Progenitor cell of endocrine pancreas (in vitro differentiated cells): Measurements from ENCODE around the gene ASXL1. TPM values are rescaled to one million over a fixed set of nuclear protein-coding genes. Genes with fewer than 3 reads are reported as not detected.

Experiments used
- DNase-seq: peaks from one replicate; pipeline ENCODE4 v3.0.0; 2021; ENCODE audit warnings: low spot score; ENCODE audit not compliant: unreplicated experiment
- H3K27ac Mint-ChIP-seq: 2 replicates; pipeline ENCODE4 v1.8.0; 2021; ENCODE audit warnings: mild to moderate bottlenecking, moderate library complexity, mixed read lengths
- H3K27me3 Mint-ChIP-seq: 2 replicates; pipeline ENCODE4 v1.8.0; 2021; ENCODE audit warnings: mixed read lengths
- H3K36me3 Mint-ChIP-seq: 2 replicates; pipeline ENCODE4 v1.8.0; 2022; ENCODE audit warnings: mixed read lengths; ENCODE audit not compliant: insufficient read depth
- H3K4me1 Mint-ChIP-seq: 2 replicates; pipeline ENCODE4 v1.8.0; 2021; ENCODE audit warnings: low read depth, mixed read lengths
- H3K4me3 Mint-ChIP-seq: 2 replicates; pipeline ENCODE4 v1.8.0; 2021; ENCODE audit warnings: low read depth, mild to moderate bottlenecking, moderate library complexity, mixed read lengths
- H3K9me3 Mint-ChIP-seq: 2 replicates; pipeline ENCODE4 v1.8.0; 2021; ENCODE audit warnings: low read depth, mixed read lengths
- total RNA-seq: library from RNA; stranded (reverse); gene quantifications from 2 replicates; pipeline ENCODE4 v1.2.1, GENCODE V29; 2021
- TF ChIP-seq, protein P1 (sequence below): fragments of 200-600 bp; sonication (generic); IDR thresholded peaks from one replicate; pipeline ENCODE4 v1.5.0; 2021; ENCODE audit warnings: antibody characterized with exemption, mild to moderate bottlenecking; ENCODE audit not compliant: unreplicated experiment

Gene ASXL1
- total RNA-seq, 1 donor from 2014 or later: 201 TPM

- Mint-ChIP-seq H3K27me3 (no peaks in the 10 kb centered on the region), H3K9me3 (no peaks in the 10 kb centered on the region), H3K4me3 (peak overlapping the region; percentile 54), H3K36me3 (peaks cover 10% of the 10 kb centered on the region), H3K27ac (peak overlapping the region; percentile 91), H3K4me1 (peaks cover 18% of the 10 kb centered on the region)
- TF ChIP-seq, protein P1, sequence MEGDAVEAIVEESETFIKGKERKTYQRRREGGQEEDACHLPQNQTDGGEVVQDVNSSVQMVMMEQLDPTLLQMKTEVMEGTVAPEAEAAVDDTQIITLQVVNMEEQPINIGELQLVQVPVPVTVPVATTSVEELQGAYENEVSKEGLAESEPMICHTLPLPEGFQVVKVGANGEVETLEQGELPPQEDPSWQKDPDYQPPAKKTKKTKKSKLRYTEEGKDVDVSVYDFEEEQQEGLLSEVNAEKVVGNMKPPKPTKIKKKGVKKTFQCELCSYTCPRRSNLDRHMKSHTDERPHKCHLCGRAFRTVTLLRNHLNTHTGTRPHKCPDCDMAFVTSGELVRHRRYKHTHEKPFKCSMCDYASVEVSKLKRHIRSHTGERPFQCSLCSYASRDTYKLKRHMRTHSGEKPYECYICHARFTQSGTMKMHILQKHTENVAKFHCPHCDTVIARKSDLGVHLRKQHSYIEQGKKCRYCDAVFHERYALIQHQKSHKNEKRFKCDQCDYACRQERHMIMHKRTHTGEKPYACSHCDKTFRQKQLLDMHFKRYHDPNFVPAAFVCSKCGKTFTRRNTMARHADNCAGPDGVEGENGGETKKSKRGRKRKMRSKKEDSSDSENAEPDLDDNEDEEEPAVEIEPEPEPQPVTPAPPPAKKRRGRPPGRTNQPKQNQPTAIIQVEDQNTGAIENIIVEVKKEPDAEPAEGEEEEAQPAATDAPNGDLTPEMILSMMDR: no peak
- DNase-seq: no peak
Observed at GRCh38 chr20:32458061-32458836, 100.1 kb downstream of the ASXL1 start.

DNA sequence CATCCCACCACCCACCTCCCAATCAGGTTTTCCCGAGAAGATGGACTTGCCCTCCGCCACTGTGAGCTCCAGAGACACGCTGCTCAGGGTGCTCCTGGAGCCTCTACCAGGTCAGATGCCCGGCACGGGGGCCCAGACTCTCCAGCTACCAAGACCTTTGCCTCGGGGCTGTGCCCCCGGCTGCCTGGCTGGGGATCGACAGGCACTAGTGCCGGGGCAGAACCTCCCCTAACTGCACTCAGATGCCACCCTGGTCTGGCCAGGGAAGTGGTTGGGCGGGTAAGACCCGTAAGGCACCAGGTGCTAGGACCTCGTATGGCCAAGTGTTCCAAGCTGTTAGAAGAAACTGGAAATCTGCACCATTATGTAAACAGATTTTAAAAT, 100.7 kb downstream of the ASXL1 start:
- Mint-ChIP-seq H3K36me3 (peaks cover 10% of the 10 kb centered on the region), H3K9me3 (no peaks in the 10 kb centered on the region), H3K27me3 (no peaks in the 10 kb centered on the region), H3K4me3 (peak overlapping the region; percentile 54), H3K27ac (peak overlapping the region; percentile 91), H3K4me1 (peaks cover 23% of the 10 kb centered on the region)
- no peak for DNase-seq
- TF ChIP-seq, protein P1: no peak

DNA sequence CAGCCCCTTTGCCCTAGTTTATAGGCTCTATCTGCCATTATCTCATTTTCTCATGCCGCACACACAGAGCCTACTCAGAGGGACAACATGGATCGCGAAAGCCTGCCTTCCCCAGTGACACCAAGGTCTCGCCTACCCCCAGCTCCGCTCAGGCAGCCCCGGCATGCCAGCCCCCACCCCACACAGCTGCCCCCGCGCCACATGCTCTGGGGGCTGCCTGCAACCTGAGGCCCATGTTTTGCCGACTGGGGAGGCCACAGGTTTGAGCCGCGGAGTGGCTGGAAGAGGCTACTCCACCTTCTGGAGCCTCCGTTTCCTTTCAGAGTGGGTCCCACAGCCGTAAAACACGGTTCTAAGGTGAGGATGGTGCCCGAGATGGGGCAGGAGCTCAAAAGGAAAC, 102.1 kb downstream of the ASXL1 start:
- Mint-ChIP-seq H3K4me1 (peaks cover 33% of the 10 kb centered on the region), H3K27ac (peak overlapping the region; percentile 68), H3K36me3 (peaks cover 7% of the 10 kb centered on the region), H3K27me3 (no peaks in the 10 kb centered on the region), H3K4me3 (no peak overlapping the region), H3K9me3 (no peaks in the 10 kb centered on the region)
- no peak for DNase-seq
- TF ChIP-seq, protein P1: no peak

DNA sequence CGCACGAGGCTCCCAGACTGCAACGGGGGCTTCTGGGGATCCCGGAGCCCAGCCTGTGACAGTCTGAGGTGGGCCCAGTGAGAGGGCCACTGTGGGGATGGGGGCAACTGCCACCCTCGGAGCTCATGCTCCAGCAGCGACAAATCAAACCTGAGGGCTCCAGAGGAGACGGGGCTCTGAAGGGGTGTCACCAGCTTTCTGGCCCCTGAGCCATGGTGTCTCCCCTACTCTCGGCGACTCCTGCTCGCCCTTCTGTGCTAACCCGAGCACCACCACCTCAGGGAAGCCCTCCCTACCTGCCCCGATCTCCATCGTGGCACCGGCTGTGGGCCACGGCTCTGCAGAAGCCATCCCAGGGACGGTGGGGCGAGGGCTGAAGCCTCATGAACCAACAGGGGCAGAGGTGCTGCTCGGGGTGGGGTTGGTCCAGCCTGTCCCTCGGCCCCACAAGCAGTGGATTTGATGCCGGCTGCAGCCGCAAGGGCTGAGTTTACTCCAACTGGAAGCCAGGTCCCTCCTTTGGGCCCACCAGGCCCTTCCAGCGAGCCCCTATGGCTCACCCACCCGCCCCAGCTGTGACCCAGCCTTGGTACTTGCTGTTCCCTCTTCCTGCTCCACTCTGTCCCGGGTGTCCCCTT, 102.7 kb downstream of the ASXL1 start:
- Mint-ChIP-seq H3K4me3 (no peak overlapping the region), H3K4me1 (peaks cover 35% of the 10 kb centered on the region), H3K9me3 (no peaks in the 10 kb centered on the region), H3K36me3 (peaks cover 6% of the 10 kb centered on the region), H3K27me3 (no peaks in the 10 kb centered on the region), H3K27ac (no peak overlapping the region)
- TF ChIP-seq, protein P1: no peak
- no peak for DNase-seq

- no peaks in the 10 kb centered on the region for H3K27me3 Mint-ChIP-seq
- H3K36me3 Mint-ChIP-seq: peaks cover 6% of the 10 kb centered on the region
- no peak for DNase-seq
- no peak overlapping the region for H3K4me3 Mint-ChIP-seq
- TF ChIP-seq, protein P1: no peak
- H3K9me3 Mint-ChIP-seq: no peaks in the 10 kb centered on the region
- peak overlapping the region; percentile 81 for H3K27ac Mint-ChIP-seq
- peaks cover 32% of the 10 kb centered on the region for H3K4me1 Mint-ChIP-seq
Observed at GRCh38 chr20:32461836-32462600, 103.9 kb downstream of the ASXL1 start.
